PC-9 (cell line): ENCODE results near the gene SMIM3. TPM values are rescaled to one million over a fixed set of nuclear protein-coding genes. Genes with fewer than 3 reads are reported as not detected.
"Not testable (repeated sequence)": the region's sequence is repeated elsewhere in the genome, so short reads cannot be mapped to it uniquely, and the experiment has no call there.

Source experiments
- BruUV-seq: library from RNA; stranded (reverse); fragments of 400-500 nt; replicated peaks from 2 replicates; lab custom pipeline; 2021; lab: Mats Ljungman, UMichigan
- CTCF ChIA-PET: fragments of 300-600 bp; sonication (Branson Sonifier 250); formaldehyde crosslinking; loops from one replicate; lab custom pipeline; 2022; ENCODE audit warnings: antibody characterized with exemption; lab: Charles Lee
- POLR2A ChIA-PET: fragments of 300-600 bp; sonication (Branson Sonifier 250); formaldehyde crosslinking; loops from one replicate; lab custom pipeline; 2022; ENCODE audit warnings: antibody characterized with exemption; ENCODE audit not compliant: unreplicated experiment; lab: Charles Lee
- DNase-seq, 2 experiments: peaks; one replicate each; pipeline versions ENCODE4 v3.0.0 to v3.0.0-alpha.2; 2015 to 2022; ENCODE audit warnings: mixed read lengths in 1 of 2
- H2AFZ ChIP-seq: fragments of 200-600 bp; sonication (generic); 2 replicates; pipeline ENCODE4 v1.8.1; 2017; ENCODE audit warnings: antibody characterized with exemption
- H3F3A ChIP-seq: fragments of 200-600 bp; sonication (generic); 2 replicates; pipeline ENCODE4 v1.8.1; 2017; ENCODE audit warnings: antibody characterized with exemption, mild to moderate bottlenecking, low read depth; ENCODE audit not compliant: insufficient read depth
- H3K27ac ChIP-seq: fragments of 200-600 bp; sonication (generic); 2 replicates; pipeline ENCODE4 v1.6.1; 2016; ENCODE audit warnings: mixed run types
- H3K27me3 ChIP-seq: fragments of 200-600 bp; sonication (generic); 2 replicates; pipeline ENCODE4 v1.6.1; 2016; ENCODE audit warnings: low read depth, mixed run types; ENCODE audit not compliant: insufficient read depth
- H3K36me3 ChIP-seq: fragments of 200-600 bp; sonication (generic); 2 replicates; pipeline ENCODE4 v1.6.1; 2016; ENCODE audit warnings: low read depth, mixed run types
- H3K4me1 ChIP-seq: fragments of 200-600 bp; sonication (generic); replicated peaks from 2 replicates; pipeline ENCODE4 v1.6.1; 2016; ENCODE audit warnings: mixed run types; ENCODE audit not compliant: insufficient read depth
- H3K4me2 ChIP-seq: fragments of 200-600 bp; sonication (generic); 2 replicates; pipeline ENCODE4 v1.6.1; 2017; ENCODE audit warnings: mixed run types
- H3K4me3 ChIP-seq: fragments of 200-600 bp; sonication (generic); 2 replicates; pipeline ENCODE4 v1.6.1; 2016; ENCODE audit warnings: mixed run types
- H3K79me2 ChIP-seq: fragments of 200-600 bp; sonication (generic); 2 replicates; pipeline ENCODE4 v1.6.1; 2017; ENCODE audit warnings: low read depth, mixed run types
- H3K9me2 ChIP-seq: fragments of 200-600 bp; sonication (generic); 2 replicates; pipeline ENCODE4 v1.8.1; 2017; ENCODE audit warnings: mild to moderate bottlenecking; ENCODE audit not compliant: insufficient read depth
- H3K9me3 ChIP-seq: fragments of 200-600 bp; sonication (generic); 2 replicates; pipeline ENCODE4 v1.8.1; 2016; ENCODE audit warnings: low read depth; ENCODE audit not compliant: insufficient read depth
- H4K20me1 ChIP-seq: fragments of 200-600 bp; sonication (generic); 2 replicates; pipeline ENCODE4 v1.8.1; 2017; ENCODE audit not compliant: insufficient read depth
- EZH2 ChIP-seq: fragments of 200-600 bp; sonication (generic); IDR thresholded peaks from 2 replicates; pipeline ENCODE4 v1.8.0; 2017; ENCODE audit warnings: antibody characterized with exemption, low read depth
- intact Hi-C: fragments of 100-400 bp; cut with micrococcal nuclease; formaldehyde crosslinking; loops from one replicate; pipeline ENCODE4 v1.10.0; 2022; ENCODE audit not compliant: unreplicated experiment
- total RNA-seq: library from RNA; stranded (reverse); gene quantifications from 2 replicates; pipeline ENCODE4 v1.2.3, GENCODE V29; 2021
- TF ChIP-seq, protein P1 (sequence below): fragments of 200-600 bp; sonication (generic); conservative IDR thresholded peaks from 2 replicates; pipeline ENCODE4 v1.6.1; 2017; ENCODE audit warnings: mixed run types, antibody characterized with exemption, mild to moderate bottlenecking, moderate library complexity

SMIM3 gene
- total RNA-seq, 1 experiment from 2014 or later, result 12.1 TPM

GRCh38 chr5:150836703-150837102 lies 58.1 kb downstream of the SMIM3 start:
- POLR2A ChIA-PET, result interaction anchor here (0.6 kb wide), 1 partner anchor 153 kb away, joined by 3 read pairs; no protein-coding TSS in a partner anchor

DNA sequence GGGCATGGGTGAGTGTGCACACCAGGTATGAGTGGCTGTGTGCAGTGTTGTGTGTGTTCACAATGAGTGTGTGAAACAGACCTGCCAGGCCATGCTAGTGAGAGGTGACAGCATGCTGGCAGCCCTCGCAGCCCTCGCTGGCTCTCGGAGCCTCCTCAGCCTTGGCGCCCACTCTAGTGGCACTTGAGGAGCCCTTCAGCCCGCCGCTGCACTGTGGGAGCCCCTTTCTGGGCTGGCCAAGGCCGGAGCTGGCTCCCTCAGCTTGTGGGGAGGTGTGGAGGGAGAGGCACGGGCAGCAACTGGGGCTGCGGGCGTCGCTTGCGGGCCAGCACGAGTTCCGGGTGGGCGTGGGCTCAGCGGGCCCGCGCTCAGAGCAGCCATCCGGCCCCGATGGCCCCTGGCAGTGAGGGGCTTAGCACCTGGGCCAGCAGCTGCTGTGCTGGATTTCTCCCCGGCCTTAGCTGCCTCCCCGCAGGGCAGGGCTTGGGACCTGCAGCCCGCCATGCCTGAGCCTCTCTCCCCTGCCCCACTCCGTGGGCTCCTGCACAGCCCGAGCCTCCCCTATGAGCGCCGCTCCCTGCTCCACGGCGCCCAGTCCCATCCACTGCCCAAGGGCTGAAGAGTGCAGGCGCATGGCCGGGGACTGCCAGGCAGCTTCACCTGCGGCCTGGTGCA lies 66.8 kb downstream of the SMIM3 start:
- H3K4me1 ChIP-seq, H2AFZ ChIP-seq, DNase-seq, H3K36me3 ChIP-seq, H3K4me2 ChIP-seq, POLR2A ChIA-PET, H3K27ac ChIP-seq, H4K20me1 ChIP-seq, H3K9me3 ChIP-seq, H3K4me3 ChIP-seq, H3F3A ChIP-seq, BruUV-seq, H3K79me2 ChIP-seq, H3K9me2 ChIP-seq: not testable (repeated sequence)
- CTCF ChIA-PET, result interaction anchor here (0.6 to 1.0 kb wide), 2 partner anchors 270 to 362 kb away, joined by 4 to 9 read pairs; no protein-coding TSS in a partner anchor
- intact Hi-C loops, result loop anchor here (5.0 to 10.0 kb wide), 2 partner anchors 131 to 393 kb away; no protein-coding TSS in a partner anchor
- H3K27me3 ChIP-seq, result peaks cover 11% of the 10 kb centered on the region; the same call in 1 of the 2 replicates

More at GRCh38 chr5:150836703-150837102, 58.1 kb downstream of the SMIM3 start:
- no peaks in the 10 kb centered on the region for H3K4me1 ChIP-seq
- no peaks in the 10 kb centered on the region for H4K20me1 ChIP-seq
- H3K9me2 ChIP-seq, result no peaks in the 10 kb centered on the region
- peaks cover 25% of the 10 kb centered on the region; the same call in 1 of the 2 replicates for H3K27me3 ChIP-seq
- H3K9me3 ChIP-seq, result peaks cover 1% of the 10 kb centered on the region; the same call in 1 of the 2 replicates
- no peaks in the 10 kb centered on the region for H3K36me3 ChIP-seq
- no peaks in the 10 kb centered on the region for H3F3A ChIP-seq
- no TSS peak for BruUV-seq
- H3K4me2 ChIP-seq, result no peak overlapping the region
- H3K79me2 ChIP-seq, result no peaks in the 10 kb centered on the region
- H2AFZ ChIP-seq, result no peak overlapping the region
- no peak for DNase-seq
- no peak overlapping the region for H3K27ac ChIP-seq
- intact Hi-C loops, result no loop called here
- TF ChIP-seq EZH2, result no peak
- TF ChIP-seq, protein P1, sequence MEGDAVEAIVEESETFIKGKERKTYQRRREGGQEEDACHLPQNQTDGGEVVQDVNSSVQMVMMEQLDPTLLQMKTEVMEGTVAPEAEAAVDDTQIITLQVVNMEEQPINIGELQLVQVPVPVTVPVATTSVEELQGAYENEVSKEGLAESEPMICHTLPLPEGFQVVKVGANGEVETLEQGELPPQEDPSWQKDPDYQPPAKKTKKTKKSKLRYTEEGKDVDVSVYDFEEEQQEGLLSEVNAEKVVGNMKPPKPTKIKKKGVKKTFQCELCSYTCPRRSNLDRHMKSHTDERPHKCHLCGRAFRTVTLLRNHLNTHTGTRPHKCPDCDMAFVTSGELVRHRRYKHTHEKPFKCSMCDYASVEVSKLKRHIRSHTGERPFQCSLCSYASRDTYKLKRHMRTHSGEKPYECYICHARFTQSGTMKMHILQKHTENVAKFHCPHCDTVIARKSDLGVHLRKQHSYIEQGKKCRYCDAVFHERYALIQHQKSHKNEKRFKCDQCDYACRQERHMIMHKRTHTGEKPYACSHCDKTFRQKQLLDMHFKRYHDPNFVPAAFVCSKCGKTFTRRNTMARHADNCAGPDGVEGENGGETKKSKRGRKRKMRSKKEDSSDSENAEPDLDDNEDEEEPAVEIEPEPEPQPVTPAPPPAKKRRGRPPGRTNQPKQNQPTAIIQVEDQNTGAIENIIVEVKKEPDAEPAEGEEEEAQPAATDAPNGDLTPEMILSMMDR, result no peak
- no peak overlapping the region for H3K4me3 ChIP-seq
- CTCF ChIA-PET, result no interaction called here

DNA sequence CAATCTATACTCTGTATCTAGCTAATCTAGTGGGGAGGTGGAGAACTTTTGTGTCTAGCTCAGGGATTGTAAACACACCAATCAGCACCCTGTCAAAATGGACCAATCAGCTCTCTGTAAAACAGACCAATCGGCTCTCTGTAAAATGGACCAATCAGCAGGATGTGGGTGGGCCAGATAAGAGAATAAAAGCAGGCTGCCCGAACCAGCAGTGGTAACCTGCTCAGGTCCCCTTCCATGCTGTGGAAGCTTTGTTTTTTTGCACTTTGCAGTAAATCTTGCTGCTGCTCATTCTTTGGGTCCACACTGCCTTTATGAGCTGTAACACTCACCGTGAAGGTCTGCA lies 67.7 kb downstream of the SMIM3 start, which contains the start of gene IRGM:
Gene IRGM (plus strand): TSS at position 214 of the 346 bp plus-strand sequence. CDS start 1,603 bp downstream, outside the sequence.
- H2AFZ ChIP-seq, BruUV-seq, H3F3A ChIP-seq, H3K79me2 ChIP-seq, H3K27ac ChIP-seq, H3K27me3 ChIP-seq, H3K36me3 ChIP-seq, H3K9me3 ChIP-seq, H3K4me2 ChIP-seq, POLR2A ChIA-PET, H3K9me2 ChIP-seq, H3K4me3 ChIP-seq, H3K4me1 ChIP-seq, DNase-seq, H4K20me1 ChIP-seq: not testable (repeated sequence)
- intact Hi-C loops, result loop anchor here (2.0 to 10.0 kb wide), 3 partner anchors 131 to 394 kb away; no protein-coding TSS in a partner anchor
- CTCF ChIA-PET, result interaction anchor here (1.0 to 1.3 kb wide), 3 partner anchors 137 to 387 kb away, joined by 3 to 4 read pairs (median 3); no protein-coding TSS in a partner anchor

Other genes starting within 250 kb of the SMIM3 start
- gene SYNPO, start 138.1 kb upstream of the SMIM3 start, total RNA-seq, result 1.8 and 2.0 TPM in 2 replicates
- gene MYOZ3, start 117.5 kb upstream of the SMIM3 start, total RNA-seq, result 0.25 TPM in 1 of 2 replicates, not detected in the other
- 49.7 and 57.3 TPM in 2 replicates for gene RBM22, start 77.7 kb upstream of the SMIM3 start, total RNA-seq
- gene DCTN4, start 19.7 kb upstream of the SMIM3 start, total RNA-seq, result 49.1 and 54.1 TPM in 2 replicates
- not detected in 2 replicates for gene IRGM, start 67.8 kb downstream of the SMIM3 start, total RNA-seq
- gene ZNF300, start 126.2 kb downstream of the SMIM3 start, total RNA-seq, result 3.7 and 4.1 TPM in 2 replicates
- gene GPX3, start 241.8 kb downstream of the SMIM3 start, total RNA-seq, result 84.6 and 93.2 TPM in 2 replicates